ENCODE data around the gene ARPC5.

GRCh38 chr1:183583466-183583865 is 52.1 kb downstream of the ARPC5 start:
- TF ChIP-seq EZH2 (IDR thresholded peaks at IDR 0.05; ENCODE audit: borderline replicate concordance, low read depth, low read length, severe bottlenecking) (no peak), CTCF (IDR thresholded peaks at IDR 0.05; ENCODE audit: borderline replicate concordance, extremely low read depth, low read length, poor library complexity, severe bottlenecking) (no peak)

All from DND-41 (cell line).